TTC549 (cell line): ENCODE data around the gene GNAS.

ENCODE experiments used
- FAIRE-seq: peaks from 2 replicates; lab custom pipeline; 2012; peaks lifted over from hg19 to GRCh38; lab: Jason Lieb, UNC

The GNAS gene

GRCh38 chr20:58882704-58883089, 30.2 kb downstream of the GNAS start:
- FAIRE-seq = no peak

- no peak for FAIRE-seq
Observed at GRCh38 chr20:58883241-58883691, 30.8 kb downstream of the GNAS start.

GRCh38 chr20:58884966-58885365, 32.5 kb downstream of the GNAS start:
- no peak for FAIRE-seq

- FAIRE-seq = no peak
Observed at GRCh38 chr20:58886546-58886945, 34.0 kb downstream of the GNAS start.

- FAIRE-seq = no peak
Observed at GRCh38 chr20:58888103-58888502, 35.6 kb downstream of the GNAS start.

GRCh38 chr20:58888521-58889333, 36.2 kb downstream of the GNAS start:
- FAIRE-seq = no peak

GRCh38 chr20:58889334-58889760, 36.8 kb downstream of the GNAS start:
- no peak for FAIRE-seq

GRCh38 chr20:58889798-58890517, 37.4 kb downstream of the GNAS start:
- no peak for FAIRE-seq

GRCh38 chr20:58890518-58891085, 38.1 kb downstream of the GNAS start:
- FAIRE-seq = no peak

GRCh38 chr20:58891086-58891717, 38.7 kb downstream of the GNAS start:
- FAIRE-seq = no peak

- FAIRE-seq = no peak
Observed at GRCh38 chr20:58891718-58892140, 39.2 kb downstream of the GNAS start.

- FAIRE-seq = no peak
Observed at GRCh38 chr20:58892141-58892931, 39.8 kb downstream of the GNAS start.

- peak; percentile 34 for FAIRE-seq
Observed at GRCh38 chr20:58892932-58893224, 40.4 kb downstream of the GNAS start.

GRCh38 chr20:58893355-58894120, 41.0 kb downstream of the GNAS start:
- FAIRE-seq = no peak

- FAIRE-seq = no peak
Observed at GRCh38 chr20:58894652-58895447, 42.3 kb downstream of the GNAS start.

GRCh38 chr20:58895448-58896180, 43.1 kb downstream of the GNAS start:
- no peak for FAIRE-seq

GRCh38 chr20:58896820-58897219, 44.3 kb downstream of the GNAS start:
- FAIRE-seq = no peak

GRCh38 chr20:58897488-58897887, 45.0 kb downstream of the GNAS start:
- FAIRE-seq = no peak

- no peak for FAIRE-seq
Observed at GRCh38 chr20:58898629-58899408, 46.3 kb downstream of the GNAS start.
